GM23248 (cell line): Measurements from ENCODE around the gene PPP1R9B. TPM values are rescaled to one million over a fixed set of nuclear protein-coding genes. Genes with fewer than 3 reads are reported as not detected.

Experiments used
- DNase-seq: peaks from one replicate; pipeline ENCODE4 v3.0.0-alpha.2; 2015
- H2AFZ ChIP-seq: fragments of 200-600 bp; sonication (generic); 2 replicates; pipeline ENCODE4 v1.6.1; 2016; ENCODE audit warnings: antibody characterized with exemption
- H3F3A ChIP-seq: fragments of 200-600 bp; sonication (generic); 2 replicates; pipeline ENCODE4 v1.6.1; 2016; ENCODE audit warnings: mild to moderate bottlenecking, antibody characterized with exemption, mixed run types; ENCODE audit not compliant: insufficient read depth
- H3K27ac ChIP-seq: fragments of 200-600 bp; sonication (generic); 2 replicates; pipeline ENCODE4 v1.5.1; 2016; ENCODE audit warnings: mild to moderate bottlenecking
- H3K27me3 ChIP-seq: fragments of 200-600 bp; sonication (generic); replicated peaks from 2 replicates; pipeline ENCODE4 v1.6.1; 2016; ENCODE audit warnings: mild to moderate bottlenecking; ENCODE audit not compliant: insufficient read depth
- H3K36me3 ChIP-seq: fragments of 200-600 bp; sonication (generic); 2 replicates; pipeline ENCODE4 v1.6.1; 2016; ENCODE audit warnings: low read depth, mild to moderate bottlenecking
- H3K4me1 ChIP-seq: fragments of 200-600 bp; sonication (generic); 2 replicates; pipeline ENCODE4 v1.6.1; 2016; ENCODE audit warnings: mild to moderate bottlenecking; ENCODE audit not compliant: insufficient read depth
- H3K4me2 ChIP-seq: fragments of 200-600 bp; sonication (generic); one replicate; pipeline ENCODE4 v1.6.1; 2016; ENCODE audit warnings: mild to moderate bottlenecking; ENCODE audit not compliant: unreplicated experiment
- H3K4me3 ChIP-seq: fragments of 200-600 bp; sonication (generic); 2 replicates; pipeline ENCODE4 v1.5.1; 2016; ENCODE audit warnings: mild to moderate bottlenecking
- H3K79me2 ChIP-seq: fragments of 200-600 bp; sonication (generic); 2 replicates; pipeline ENCODE4 v1.6.1; 2016; ENCODE audit warnings: mild to moderate bottlenecking; ENCODE audit not compliant: insufficient read depth
- H3K9ac ChIP-seq: fragments of 200-600 bp; sonication (generic); 2 replicates; pipeline ENCODE4 v1.6.1; 2016; ENCODE audit warnings: mild to moderate bottlenecking
- H3K9me2 ChIP-seq: fragments of 200-600 bp; sonication (generic); 2 replicates; pipeline ENCODE4 v1.6.1; 2016; ENCODE audit warnings: mixed run types, mild to moderate bottlenecking, moderate library complexity; ENCODE audit not compliant: insufficient read depth
- H3K9me3 ChIP-seq: fragments of 200-600 bp; sonication (generic); one replicate; pipeline ENCODE4 v1.6.1; 2017; ENCODE audit warnings: low read depth
- H4K20me1 ChIP-seq: fragments of 200-600 bp; sonication (generic); 2 replicates; pipeline ENCODE4 v1.6.0; 2016; ENCODE audit not compliant: insufficient read depth
- EZH2 ChIP-seq: fragments of 200-600 bp; sonication (generic); IDR thresholded peaks from 2 replicates; pipeline ENCODE4 v1.6.1; 2018; ENCODE audit warnings: antibody characterized with exemption, mild to moderate bottlenecking; ENCODE audit not compliant: insufficient read depth, poor library complexity, severe bottlenecking
- EZH2phosphoT487 ChIP-seq: fragments of 200-600 bp; sonication (generic); IDR thresholded peaks from 2 replicates; pipeline ENCODE4 v1.6.1; 2018; ENCODE audit warnings: antibody characterized with exemption, moderate library complexity, mild to moderate bottlenecking, low read depth; ENCODE audit not compliant: insufficient read depth
- WGBS, 2 experiments: methylation state at CpG; one replicate each; pipeline ENCODE4 v1.1.6; 2015 to 2017; ENCODE audit warnings: low lambda C conversion rate in 2 of 2, low coverage in 1 of 2; ENCODE audit errors: missing lambda C conversion rate in 2 of 2; 5-methylcytosine and 5-hydroxymethylcytosine counted together
- in situ Hi-C: fragments of 300-500 bp; cut with MboI; formaldehyde crosslinking; loops from 2 replicates; pipeline ENCODE4 v1.15.0; 2020
- polyA plus RNA-seq: library from polyadenylated mRNA; unstranded; fragments of >200 nt; fragmentation: Nextera tagmentation; extraction: Ambion mirVana; gene quantifications from 2 replicates; pipeline ENCODE4 v1.2.1, GENCODE V29; 2016
- total RNA-seq: library from RNA; depleted of rRNA; stranded (reverse); fragments of >200 nt; shearing (Covaris generic); gene quantifications from 2 replicates; pipeline ENCODE4 v1.2.3, GENCODE V29; 2014

PPP1R9B gene
- total and polyA plus RNA-seq, 2 experiments from 2014 or later, result 2.3 to 69.4 TPM

DNA sequence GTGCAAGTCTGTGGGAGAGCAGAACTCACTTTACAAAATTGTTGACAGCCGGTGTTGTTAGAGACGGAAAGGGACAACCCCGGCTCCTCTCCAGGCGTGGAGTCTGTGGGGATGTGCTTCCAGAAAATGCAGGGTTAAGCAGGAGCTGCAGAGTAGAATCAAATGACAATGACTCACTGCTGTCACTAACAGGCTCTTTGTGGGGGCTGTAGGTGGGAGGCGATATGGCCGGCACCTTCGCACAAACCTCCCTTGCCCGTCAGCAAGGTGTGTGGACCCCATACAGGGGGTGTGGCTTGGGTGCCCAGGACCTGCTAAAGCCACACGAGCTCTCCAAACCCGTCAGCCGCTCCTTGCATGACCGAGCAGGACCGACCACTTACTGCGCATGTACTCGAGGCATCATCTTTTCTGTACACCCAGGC is 49.5 kb downstream of the PPP1R9B start:
- Histone ChIP-seq H2AFZ (no peak overlapping the region), H3K4me3 (no peak overlapping the region), H3K9me3 (no peaks in the 10 kb centered on the region), H3K36me3 (0 out of 2 replicates have a peak, but pooled peaks cover 5% of the 10 kb centered on the region), H3K9ac (no peak overlapping the region), H3K4me2 (no peak overlapping the region), H3K79me2 (peaks cover under 1% of the 10 kb centered on the region; the same call in 1 of the 2 replicates), H3K27ac (no peak overlapping the region), H3K9me2 (no peaks in the 10 kb centered on the region), H4K20me1 (no peaks in the 10 kb centered on the region), H3F3A (peaks cover 16% of the 10 kb centered on the region; the same call in 1 of the 2 replicates), H3K4me1 (peaks cover 28% of the 10 kb centered on the region), H3K27me3 (no peaks in the 10 kb centered on the region)
- DNase-seq, result peak; percentile 46
- 18 to 20% methylated on average over 15 of the region's 15 CpGs for WGBS, 2 experiments
- no peak for TF ChIP-seq EZH2phosphoT487
- no peak for TF ChIP-seq EZH2
- in situ Hi-C loops, result no loop called here

DNA sequence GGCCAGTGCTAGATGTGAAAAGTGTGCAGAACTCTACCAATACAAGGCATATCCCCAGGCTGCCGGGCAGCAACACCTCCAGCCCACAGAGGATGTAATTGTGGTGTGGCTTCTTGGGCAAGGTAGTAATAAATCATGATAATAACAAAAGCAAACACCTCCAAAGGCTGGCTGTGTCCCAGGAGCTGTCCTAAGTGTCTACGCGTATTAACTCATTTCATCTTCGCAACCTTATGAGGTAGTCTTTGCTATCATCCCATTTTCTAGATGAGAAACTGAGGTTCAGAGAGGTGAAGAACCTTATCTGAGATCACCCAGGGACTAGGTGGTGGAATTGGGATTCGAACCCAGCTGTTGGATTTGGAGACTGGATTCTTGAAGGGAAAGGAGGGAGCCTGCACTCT is 50.0 kb downstream of the PPP1R9B start:
- 76 to 77% methylated on average over 5 of the region's 5 CpGs for WGBS, 2 experiments
- H3F3A ChIP-seq, result peaks cover 16% of the 10 kb centered on the region; the same call in 1 of the 2 replicates
- H3K36me3 ChIP-seq, result 0 out of 2 replicates have a peak, but pooled peaks cover 5% of the 10 kb centered on the region
- no peak overlapping the region for H3K4me2 ChIP-seq
- H3K79me2 ChIP-seq, result peaks cover 5% of the 10 kb centered on the region; the same call in 1 of the 2 replicates
- peak overlapping the region; percentile 16 for H3K27ac ChIP-seq
- in situ Hi-C loops, result no loop called here
- no peak overlapping the region for H2AFZ ChIP-seq
- no peaks in the 10 kb centered on the region for H3K9me2 ChIP-seq
- no peak for DNase-seq
- H3K9me3 ChIP-seq, result no peaks in the 10 kb centered on the region
- H3K27me3 ChIP-seq, result no peaks in the 10 kb centered on the region
- TF ChIP-seq EZH2 (no peak), EZH2phosphoT487 (no peak)
- no peak overlapping the region for H3K9ac ChIP-seq
- H4K20me1 ChIP-seq, result no peaks in the 10 kb centered on the region
- no peak overlapping the region for H3K4me3 ChIP-seq
- H3K4me1 ChIP-seq, result peaks cover 28% of the 10 kb centered on the region

DNA sequence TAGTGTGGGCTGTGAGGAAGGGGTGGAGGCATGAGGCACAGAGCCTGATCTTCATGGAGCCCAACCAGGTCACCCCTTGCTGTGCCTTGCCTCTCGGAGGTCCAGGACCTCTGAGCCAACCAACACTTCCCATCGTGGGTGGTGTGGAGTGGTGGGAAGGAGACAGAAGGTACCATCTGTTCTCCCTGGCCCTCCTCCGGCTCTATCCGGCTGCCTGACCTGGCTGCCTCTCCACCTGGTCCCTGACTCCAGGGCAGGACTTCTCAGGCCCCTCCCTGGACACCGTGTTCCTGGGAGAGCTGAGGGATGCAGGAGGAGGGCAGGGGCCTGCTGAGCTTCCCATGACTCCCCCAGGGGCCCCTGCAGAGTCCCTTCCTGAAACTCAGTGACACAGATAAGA is 51.5 kb downstream of the PPP1R9B start:
- Histone ChIP-seq H3K4me3 (no peak overlapping the region), H3K27me3 (no peaks in the 10 kb centered on the region), H3K9me2 (no peaks in the 10 kb centered on the region), H3K4me1 (peaks cover 28% of the 10 kb centered on the region), H2AFZ (no peak overlapping the region), H3K36me3 (0 out of 2 replicates have a peak, but pooled peaks cover 5% of the 10 kb centered on the region), H3K9me3 (no peaks in the 10 kb centered on the region), H3F3A (peaks cover 24% of the 10 kb centered on the region), H4K20me1 (no peaks in the 10 kb centered on the region), H3K27ac (no peak overlapping the region), H3K4me2 (no peak overlapping the region), H3K9ac (no peak overlapping the region), H3K79me2 (peaks cover 7% of the 10 kb centered on the region; the same call in 1 of the 2 replicates)
- in situ Hi-C loops, result loop anchor here (10.0 kb wide), 1 partner anchor 196 kb away; no protein-coding TSS in a partner anchor
- 53 to 56% methylated on average over 5 of the region's 5 CpGs for WGBS, 2 experiments
- no peak for DNase-seq
- no peak for TF ChIP-seq EZH2phosphoT487
- no peak for TF ChIP-seq EZH2

DNA sequence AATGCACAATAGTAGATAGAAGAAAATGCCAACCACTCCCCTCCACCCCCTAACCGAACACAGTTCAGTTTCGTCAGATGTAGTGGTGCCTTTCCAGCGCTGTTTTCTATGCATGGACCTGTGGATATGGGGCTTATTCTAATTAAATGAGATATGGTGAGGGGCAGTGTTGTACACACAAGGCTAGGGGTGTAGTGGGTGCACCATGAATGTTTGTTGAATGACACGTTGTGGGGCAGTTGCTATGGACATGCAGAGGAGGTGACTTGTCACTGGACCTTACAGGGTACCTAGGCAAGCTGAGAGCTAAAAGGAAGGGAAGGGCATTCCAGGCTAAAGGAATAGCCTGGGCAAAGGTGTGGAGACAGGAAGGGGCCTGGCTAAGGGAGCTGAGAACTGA is 51.9 kb downstream of the PPP1R9B start:
- Histone ChIP-seq H3F3A (peaks cover 28% of the 10 kb centered on the region), H2AFZ (no peak overlapping the region), H3K4me1 (peaks cover 28% of the 10 kb centered on the region), H4K20me1 (no peaks in the 10 kb centered on the region), H3K4me2 (no peak overlapping the region), H3K9me3 (no peaks in the 10 kb centered on the region), H3K4me3 (no peak overlapping the region), H3K27me3 (no peaks in the 10 kb centered on the region), H3K9ac (no peak overlapping the region), H3K79me2 (peaks cover 7% of the 10 kb centered on the region; the same call in 1 of the 2 replicates), H3K36me3 (0 out of 2 replicates have a peak, but pooled peaks cover 5% of the 10 kb centered on the region), H3K9me2 (no peaks in the 10 kb centered on the region), H3K27ac (no peak overlapping the region)
- in situ Hi-C loops, result loop anchor here (10.0 kb wide), 1 partner anchor 196 kb away; no protein-coding TSS in a partner anchor
- WGBS, 2 experiments, result 73 to 74% methylated on average over 4 of the region's 4 CpGs
- DNase-seq, result no peak
- TF ChIP-seq EZH2phosphoT487, result no peak
- TF ChIP-seq EZH2, result no peak
